Right ventricle myocardium inferior (tissue), 1 donor: ENCODE results near the gene TMEM185B. TPM values are rescaled to one million over a fixed set of nuclear protein-coding genes. Genes with fewer than 3 reads are reported as not detected.
"Not testable (repeated sequence)": the region's sequence is repeated elsewhere in the genome, so short reads cannot be mapped to it uniquely, and the experiment has no call there.

Experiments
- ATAC-seq: fragments of 200-7000 bp; cut with Tn5 transposase; one replicate; pipeline ENCODE4 v1.9.1; 2020; ENCODE audit warnings: mild to moderate bottlenecking, moderate library complexity
- DNase-seq: peaks from one replicate; pipeline ENCODE4 v3.0.0; 2021; ENCODE audit errors: missing footprints
- intact Hi-C: fragments of 100-400 bp; cut with DNase I; formaldehyde crosslinking; loops from one replicate; pipeline ENCODE4 v1.11.0; 2022
- total RNA-seq: library from RNA; stranded (reverse); fragmentation: NEBNext Ultra II Directional; extraction: Animal tissue kit (Norgen Biotek cat#: 25700); gene quantifications from one replicate; pipeline ENCODE4 v1.2.1, GENCODE V29; 2021
- donor health status: DM: no; HTN: yes; CAD: no; lungs with severe emphysema.

The TMEM185B gene
- total RNA-seq, 1 donor from 2014 or later = 20.6 TPM

DNA sequence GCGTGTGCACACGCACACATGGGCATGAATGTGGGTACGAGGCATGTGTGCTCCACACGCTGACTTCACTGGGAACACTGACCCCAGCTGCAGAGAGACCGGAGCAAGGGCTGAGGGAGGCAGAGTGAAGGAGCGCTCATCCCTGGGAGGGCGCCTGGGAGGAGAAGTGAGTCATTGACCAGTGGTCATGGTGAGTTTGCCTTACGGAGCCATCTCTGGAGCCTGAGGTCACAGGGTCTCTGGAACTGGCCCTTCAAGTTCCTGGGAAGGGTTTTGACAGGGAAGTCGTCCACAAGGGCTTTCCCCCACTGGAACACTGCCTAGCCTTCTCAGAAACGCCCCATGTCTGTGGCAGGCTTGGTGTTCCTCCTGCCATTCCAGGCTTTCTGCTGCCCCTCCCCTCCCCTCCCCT is 14.3 kb upstream of the TMEM185B start:
- ATAC-seq = no peak
- intact Hi-C loops = no loop called here
- DNase-seq = no peak

- ATAC-seq (no peak), DNase-seq (no peak)
- intact Hi-C loops = no loop called here
Observed at GRCh38 chr2:120236791-120237190, 13.6 kb upstream of the TMEM185B start.

DNA sequence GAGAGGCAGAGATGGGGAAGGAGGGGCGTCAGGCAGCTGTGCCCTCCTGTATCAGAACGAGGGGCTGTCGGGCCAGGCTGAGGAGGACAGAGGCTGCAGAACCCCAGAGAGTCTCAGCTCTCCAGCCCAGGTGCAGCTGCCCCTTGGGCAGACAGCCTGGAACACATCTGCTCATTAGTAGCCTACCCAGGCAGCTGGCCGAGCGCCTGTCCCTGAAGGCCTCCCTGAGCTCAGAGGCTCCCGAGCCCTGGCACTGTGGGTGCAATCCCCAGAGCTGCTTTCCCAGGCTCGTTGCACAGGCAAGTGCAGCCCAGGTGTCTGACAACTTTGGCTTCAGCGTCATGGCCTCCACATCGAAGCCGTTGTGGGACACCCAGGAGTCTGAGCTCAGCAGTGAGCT is 13.1 kb upstream of the TMEM185B start:
- no peak for ATAC-seq
- DNase-seq = no peak
- intact Hi-C loops = no loop called here

DNA sequence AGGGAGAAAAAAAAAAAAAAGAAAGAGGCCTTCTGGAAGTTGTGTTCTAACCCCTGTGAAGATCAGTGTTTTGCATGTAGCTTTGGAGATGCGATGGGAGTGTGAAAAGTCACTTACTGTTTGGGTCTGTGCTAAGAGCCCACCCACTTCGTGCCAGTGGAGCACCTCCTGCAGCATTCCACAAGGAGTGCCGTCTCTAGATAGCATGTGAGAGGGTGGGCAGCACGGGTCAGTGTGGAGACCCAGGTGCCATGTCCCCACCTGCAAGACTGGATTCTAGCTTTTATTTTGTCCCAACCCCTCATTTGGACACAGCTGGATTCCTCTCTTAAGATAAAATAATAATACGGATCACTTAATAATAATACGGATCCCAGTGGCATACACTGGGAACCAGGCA is 12.5 kb upstream of the TMEM185B start:
- no peak for ATAC-seq
- intact Hi-C loops = no loop called here
- DNase-seq = no peak

DNA sequence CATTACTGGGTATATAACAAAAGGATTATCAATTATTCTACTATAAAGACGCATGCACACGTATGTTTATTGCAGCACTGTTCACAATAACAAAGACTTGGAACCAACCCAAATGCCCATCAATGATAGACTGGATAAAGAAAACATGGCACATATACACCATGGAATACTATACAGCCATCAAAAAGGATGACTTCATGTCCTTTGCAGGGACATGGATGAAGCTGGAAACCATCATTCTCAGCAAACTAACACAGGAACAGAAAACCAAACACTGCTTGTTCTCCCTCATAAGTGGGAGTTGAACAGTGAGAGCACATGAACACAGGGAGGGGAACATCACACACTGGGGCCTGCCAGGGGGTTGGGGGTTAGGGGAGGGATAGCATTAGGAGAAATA is 12.0 kb upstream of the TMEM185B start:
- intact Hi-C loops, ATAC-seq, DNase-seq: not testable (repeated sequence)

DNA sequence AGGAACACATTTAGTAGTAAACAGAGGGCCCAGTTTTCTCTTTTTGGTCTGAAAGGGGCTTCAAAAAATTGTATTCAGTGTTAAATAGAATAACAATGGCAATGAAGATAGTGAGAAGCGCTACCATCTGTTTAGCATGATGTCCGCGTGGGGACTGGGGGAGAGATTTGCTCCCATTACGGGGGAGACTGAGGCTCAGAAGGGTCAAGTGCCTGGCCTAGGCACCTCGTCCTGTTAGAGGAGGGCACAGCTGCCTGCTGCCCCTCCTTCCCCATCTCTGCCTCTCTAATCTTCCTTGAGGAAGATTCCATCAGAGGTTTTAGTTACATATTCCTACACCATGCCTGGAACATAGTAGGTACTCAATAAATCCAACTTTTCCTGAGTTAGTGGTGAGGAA is 10.1 kb upstream of the TMEM185B start:
- ATAC-seq = no peak
- no peak for DNase-seq
- intact Hi-C loops = no loop called here

DNA sequence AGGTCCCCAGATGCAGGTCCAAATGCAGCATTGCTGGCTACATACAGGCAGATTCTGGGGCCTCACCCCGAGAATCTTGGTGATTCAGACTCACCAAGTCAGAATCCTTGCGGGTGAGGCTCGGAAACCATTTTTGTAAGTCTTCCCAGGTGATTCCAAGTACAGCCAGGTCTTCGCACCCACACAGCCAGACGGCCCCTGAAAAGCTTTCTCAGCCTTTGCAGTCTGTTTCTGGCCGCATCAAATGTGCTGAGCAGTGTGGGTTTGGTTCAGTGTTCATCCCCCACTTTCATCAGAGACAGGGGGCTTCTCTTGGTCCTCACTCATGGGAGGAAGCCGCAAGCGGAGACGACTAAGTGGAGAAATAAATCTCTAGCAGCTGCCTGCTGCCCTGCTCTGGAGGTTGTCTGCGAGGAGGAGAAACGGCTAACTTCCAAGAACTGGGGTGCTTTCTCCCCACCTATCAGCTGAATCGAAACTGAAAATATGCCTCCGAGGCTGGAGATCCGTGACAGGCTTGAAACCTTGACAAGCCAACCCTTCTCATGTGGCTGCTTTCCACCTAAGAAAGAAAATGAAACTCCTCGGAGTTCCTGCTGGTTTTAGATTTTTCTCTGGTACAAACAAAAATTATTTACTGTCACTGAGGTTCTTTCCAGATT is 8.9 kb upstream of the TMEM185B start:
- DNase-seq (no peak), ATAC-seq (peak; percentile 18)
- intact Hi-C loops = no loop called here

DNA sequence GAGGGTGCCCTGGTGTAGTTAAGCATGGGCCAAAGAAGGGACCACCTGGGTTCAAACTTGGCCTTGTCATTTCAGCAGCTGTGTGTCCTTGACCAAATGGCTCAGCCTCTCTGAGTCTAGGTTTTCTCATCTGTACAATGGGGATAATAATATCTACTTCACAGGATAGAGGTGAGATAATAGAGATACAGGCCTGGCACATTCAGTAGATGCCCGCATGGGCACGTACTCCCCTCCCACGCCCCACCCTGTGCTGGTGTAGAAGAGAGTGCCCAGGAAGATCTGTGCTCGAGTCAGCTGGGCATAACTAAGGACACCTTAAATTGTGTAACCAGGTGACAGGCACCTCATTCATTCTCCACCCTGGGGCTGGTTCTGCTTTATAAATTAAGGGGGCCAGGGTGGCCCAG is 8.4 kb upstream of the TMEM185B start:
- intact Hi-C loops = no loop called here
- DNase-seq = no peak
- ATAC-seq = no peak

GRCh38 chr2:120230515-120231471 is 7.6 kb upstream of the TMEM185B start:
- no peak for DNase-seq
- no peak for ATAC-seq

GRCh38 chr2:120229341-120229740 is 6.1 kb upstream of the TMEM185B start:
- ATAC-seq (no peak), DNase-seq (no peak)
- intact Hi-C loops = loop anchor here (10.0 kb wide), 1 partner anchor 85 kb away; no protein-coding TSS in a partner anchor

More at GRCh38 chr2:120230515-120231471, 7.6 kb upstream of the TMEM185B start:
- intact Hi-C loops = no loop called here

- DNase-seq (no peak), ATAC-seq (no peak)
- intact Hi-C loops = loop anchor here (10.0 kb wide), 1 partner anchor 86 kb away; no protein-coding TSS in a partner anchor
Observed at GRCh38 chr2:120228503-120228902, 5.3 kb upstream of the TMEM185B start.

GRCh38 chr2:120227111-120227991 is 4.2 kb upstream of the TMEM185B start:
- ATAC-seq (no peak), DNase-seq (no peak)
- intact Hi-C loops = loop anchor here (10.0 kb wide), 1 partner anchor 87 kb away; no protein-coding TSS in a partner anchor

DNA sequence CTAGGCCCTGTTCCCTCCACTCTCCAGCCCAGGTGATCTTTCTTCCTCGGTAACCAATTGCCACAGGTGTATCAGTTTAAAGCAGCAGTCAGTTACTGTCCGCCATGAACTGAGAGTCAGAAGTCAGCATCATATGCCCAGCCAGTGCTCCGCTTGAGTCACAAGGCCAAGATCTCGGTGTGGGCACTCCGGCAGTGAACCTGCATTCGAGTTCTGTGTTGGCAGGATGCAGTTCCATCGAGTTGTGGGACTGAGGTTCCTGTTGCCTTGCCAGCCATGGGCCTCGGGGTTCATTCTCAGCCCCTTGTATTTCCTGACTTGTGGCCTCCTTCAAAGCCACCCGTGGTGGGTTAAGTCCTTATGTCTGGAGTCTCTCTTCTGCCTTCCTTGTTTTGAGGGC is 3.1 kb upstream of the TMEM185B start:
- DNase-seq = no peak
- ATAC-seq = no peak
- intact Hi-C loops = loop anchor here (10.0 kb wide), 1 partner anchor 88 kb away; no protein-coding TSS in a partner anchor

DNA sequence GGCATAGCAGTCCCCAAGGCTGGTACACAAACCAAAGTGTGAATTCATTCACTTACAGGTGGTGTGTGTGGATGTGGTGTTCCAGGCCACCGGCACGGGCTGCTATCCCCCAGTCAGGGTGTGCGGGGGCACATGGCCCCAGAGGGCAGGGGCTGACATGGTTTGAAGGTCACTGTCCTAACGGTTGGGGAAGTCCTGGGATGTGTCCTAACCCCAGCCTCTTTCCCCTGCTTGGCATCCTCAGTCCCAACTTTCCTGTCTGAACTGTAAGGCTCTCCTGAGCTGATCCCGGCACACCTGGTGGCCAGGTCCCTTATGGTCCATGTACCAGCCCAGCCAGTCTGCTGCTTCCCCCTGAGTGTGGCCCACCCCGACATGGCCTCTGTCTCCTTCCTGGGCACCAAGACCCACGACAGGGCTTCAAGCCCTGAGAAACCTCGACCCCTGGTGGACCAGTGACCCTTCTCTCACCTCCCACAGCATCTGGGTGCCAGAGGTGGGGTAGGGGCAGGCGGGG is 2.4 kb upstream of the TMEM185B start:
- ATAC-seq = no peak
- no peak for DNase-seq
- intact Hi-C loops = loop anchor here (10.0 kb wide), 1 partner anchor 89 kb away; no protein-coding TSS in a partner anchor

- intact Hi-C loops = loop anchor here (10.0 kb wide), 1 partner anchor 90 kb away; no protein-coding TSS in a partner anchor
- ATAC-seq (no peak), DNase-seq (no peak)
Observed at GRCh38 chr2:120224735-120225548, 1.7 kb upstream of the TMEM185B start.

DNA sequence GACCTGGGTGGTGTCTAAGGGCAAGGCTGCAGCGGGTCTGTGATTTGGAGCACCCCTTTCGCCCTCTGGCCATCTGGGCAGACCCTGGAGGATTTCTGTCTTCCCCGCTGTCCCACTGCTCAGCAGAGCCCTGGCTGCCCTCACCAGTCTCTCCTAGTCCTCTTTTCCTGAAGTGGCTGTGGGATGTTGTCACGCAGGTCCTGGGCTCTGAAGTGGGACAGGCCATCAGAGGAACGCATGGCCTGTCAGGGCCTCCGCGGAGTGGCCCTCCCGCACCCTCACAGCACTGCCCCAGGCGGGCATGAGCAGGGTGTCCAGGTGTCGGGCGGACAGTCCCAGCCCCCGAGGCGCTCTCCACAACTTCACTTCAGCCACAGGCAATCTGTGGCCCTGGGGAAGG is 1.1 kb upstream of the TMEM185B start:
- ATAC-seq (no peak), DNase-seq (no peak)
- intact Hi-C loops = loop anchor here (10.0 kb wide), 1 partner anchor 91 kb away; no protein-coding TSS in a partner anchor

- no peak for DNase-seq
- ATAC-seq = no peak
- intact Hi-C loops = loop anchor here (1.0 to 10.0 kb wide), 2 partner anchors 31 to 92 kb away; no protein-coding TSS in a partner anchor
Observed at GRCh38 chr2:120222186-120223033, 790 bp downstream of the TMEM185B start.
